Caki2 (cell line): Measurements from ENCODE around the gene KAT8. TPM values are rescaled to one million over a fixed set of nuclear protein-coding genes. Genes with fewer than 3 reads are reported as not detected.
A peak's percentile ranks its signal among the peaks of the same experiment; 100 is the strongest.

Experiments
- DNase-seq: peaks from one replicate; pipeline ENCODE4 v3.0.0-alpha.2; 2015; ENCODE audit warnings: low read depth
- in situ Hi-C: cut with HindIII; loops from 2 replicates; pipeline ENCODE4 v1.10.0; 2016; ENCODE audit warnings: low sequenced_read_pairs, low pct_unique_long_range_greater_than_20kb, mixed read lengths
- total RNA-seq: library from RNA; depleted of rRNA; stranded (reverse); fragments of >200 nt; shearing (Covaris generic); gene quantifications from 2 replicates; pipeline ENCODE4 v1.2.3, GENCODE V29; 2014; ENCODE audit warnings: low replicate concordance

Gene KAT8
- total RNA-seq, 1 experiment from 2014 or later, result 102 TPM

- peak; percentile 18 for DNase-seq
- in situ Hi-C loops, result no loop called here
Measured at GRCh38 chr16:31082368-31083045, 35.0 kb upstream of the KAT8 start.

GRCh38 chr16:31083081-31083480 is 34.4 kb upstream of the KAT8 start:
- in situ Hi-C loops, result no loop called here
- DNase-seq, result no peak

DNA sequence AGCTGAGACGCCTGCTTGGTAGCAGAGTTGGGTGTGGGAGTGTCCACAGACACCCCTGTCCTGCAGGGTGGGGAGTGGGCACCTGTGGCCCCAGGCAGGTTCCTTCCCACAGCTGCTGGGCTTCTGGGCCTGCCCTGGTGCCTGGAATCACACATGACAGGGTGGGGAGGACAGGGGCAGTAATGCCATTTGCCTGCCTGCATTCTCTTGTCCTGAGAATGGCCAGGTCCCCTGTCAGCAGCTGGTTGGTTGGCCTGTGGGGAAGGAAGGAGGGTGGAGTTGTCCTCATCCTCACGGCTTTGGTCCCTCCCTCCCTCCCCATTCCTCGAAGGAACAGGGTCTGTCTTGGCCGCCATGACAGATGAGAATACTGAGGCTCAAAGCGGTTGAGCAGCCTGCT is 33.9 kb upstream of the KAT8 start:
- in situ Hi-C loops, result no loop called here
- no peak for DNase-seq

GRCh38 chr16:31083981-31084380 is 33.5 kb upstream of the KAT8 start:
- DNase-seq, result no peak
- in situ Hi-C loops, result no loop called here

DNA sequence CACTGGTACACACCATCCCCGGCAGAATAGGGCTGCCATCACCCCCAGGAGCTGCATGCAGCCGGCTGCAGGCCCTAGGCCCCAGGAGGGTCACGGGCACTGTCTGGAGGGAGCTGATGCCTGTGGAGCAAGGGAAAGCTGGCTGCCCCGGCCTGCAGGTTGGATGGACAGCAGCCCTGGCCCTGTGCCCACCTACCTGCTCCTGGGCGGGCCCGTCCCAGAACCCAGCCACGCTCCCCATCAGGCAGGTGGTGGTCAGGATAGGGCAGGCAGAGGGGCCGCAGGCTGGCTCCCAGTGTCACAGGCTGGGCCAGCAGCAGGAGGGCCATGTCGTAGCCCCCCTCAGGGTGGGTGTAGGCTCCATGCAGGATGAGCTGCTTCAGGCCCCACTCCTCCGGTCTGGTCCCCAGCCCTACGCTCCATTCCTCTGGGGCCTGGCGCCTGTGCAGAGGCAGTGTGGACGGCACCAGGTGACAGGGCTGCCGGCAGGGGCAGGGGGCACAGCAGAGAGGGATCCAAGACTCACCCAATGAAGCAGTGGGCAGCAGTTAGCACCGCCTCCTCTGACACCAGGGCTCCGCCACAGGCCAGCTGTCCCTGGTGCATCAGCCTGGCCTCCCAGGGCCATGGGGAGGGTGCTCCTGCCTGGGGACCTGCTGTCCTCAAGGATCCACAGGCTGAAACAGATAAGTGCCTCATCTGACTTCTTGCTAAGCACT is 32.7 kb upstream of the KAT8 start:
- in situ Hi-C loops, result no loop called here
- DNase-seq, result no peak

DNA sequence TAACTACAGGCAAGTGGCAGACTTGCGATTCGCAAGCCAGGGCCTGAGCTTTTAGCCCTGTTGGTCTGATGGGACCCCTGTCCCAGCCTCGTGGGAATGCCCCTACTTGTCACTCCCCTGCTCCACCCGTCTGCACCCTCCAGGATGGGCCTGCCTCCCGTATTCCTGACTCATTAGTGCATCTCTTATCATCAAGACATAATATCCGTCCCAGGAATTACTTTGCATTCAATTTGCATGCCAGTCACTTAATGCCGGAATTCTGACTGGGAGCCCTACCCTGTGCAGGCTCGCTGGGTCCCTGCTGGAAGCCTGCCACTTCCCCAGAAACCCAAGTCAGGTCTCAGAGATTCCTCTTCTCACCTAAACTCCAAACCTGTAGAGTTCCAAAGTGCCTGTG is 32.1 kb upstream of the KAT8 start:
- in situ Hi-C loops, result no loop called here
- no peak for DNase-seq

- in situ Hi-C loops, result no loop called here
- DNase-seq, result no peak
Measured at GRCh38 chr16:31085873-31086628, 31.4 kb upstream of the KAT8 start.

DNA sequence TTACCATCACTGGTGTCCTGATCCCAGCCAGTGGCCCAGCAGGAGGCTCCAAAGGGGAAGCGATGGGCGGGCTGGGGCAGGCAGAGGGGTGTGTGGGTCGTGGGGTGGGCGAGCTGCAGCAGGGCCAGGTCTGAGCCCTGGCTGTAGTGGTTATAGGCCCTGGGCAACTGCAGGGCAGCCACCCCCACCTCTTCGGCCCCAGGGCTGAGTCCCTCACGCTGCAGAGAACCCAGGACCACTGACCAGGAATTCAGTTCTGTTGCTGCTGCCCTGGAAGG is 30.9 kb upstream of the KAT8 start:
- DNase-seq, result no peak
- in situ Hi-C loops, result no loop called here

DNA sequence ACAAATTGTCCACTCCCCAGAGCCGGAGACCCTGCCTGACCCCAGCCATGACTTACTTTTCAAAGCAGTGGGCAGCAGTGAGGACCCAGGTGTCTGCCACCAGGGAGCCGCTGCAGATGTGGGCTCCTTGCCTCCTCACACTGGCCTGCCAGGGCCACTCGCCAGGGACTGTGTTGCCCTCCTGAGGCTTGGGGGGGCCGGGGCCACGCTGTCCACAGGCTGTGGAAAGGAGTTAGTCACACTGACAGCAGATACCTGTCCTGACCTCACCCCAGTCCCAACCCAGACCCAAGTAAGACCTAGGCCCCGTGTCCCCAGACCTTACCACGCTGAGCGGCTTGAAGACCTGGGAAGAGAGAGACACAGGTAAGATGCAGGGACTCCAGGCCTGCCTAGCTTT is 30.0 kb upstream of the KAT8 start:
- DNase-seq, result no peak
- in situ Hi-C loops, result no loop called here

DNA sequence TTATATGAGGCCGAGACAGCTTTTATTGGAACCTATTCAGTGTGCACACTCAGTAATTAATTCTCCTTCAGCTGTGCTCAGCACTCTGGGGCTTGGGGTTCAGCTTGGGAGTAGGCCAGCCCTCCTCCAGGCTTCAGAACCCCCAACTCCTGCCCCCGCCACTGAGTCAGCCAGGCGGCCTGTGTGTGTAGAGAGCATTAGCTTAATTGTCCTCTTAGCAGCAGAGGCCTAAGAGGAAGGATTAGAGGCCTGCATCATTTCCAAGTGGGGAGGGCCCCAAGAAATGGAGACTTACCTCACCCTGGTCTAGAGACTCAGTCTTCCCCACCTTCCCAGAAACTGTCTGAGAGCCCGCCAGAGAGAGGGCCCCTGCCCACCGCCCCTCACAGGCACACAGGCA is 29.5 kb upstream of the KAT8 start:
- DNase-seq, result no peak
- in situ Hi-C loops, result no loop called here

DNA sequence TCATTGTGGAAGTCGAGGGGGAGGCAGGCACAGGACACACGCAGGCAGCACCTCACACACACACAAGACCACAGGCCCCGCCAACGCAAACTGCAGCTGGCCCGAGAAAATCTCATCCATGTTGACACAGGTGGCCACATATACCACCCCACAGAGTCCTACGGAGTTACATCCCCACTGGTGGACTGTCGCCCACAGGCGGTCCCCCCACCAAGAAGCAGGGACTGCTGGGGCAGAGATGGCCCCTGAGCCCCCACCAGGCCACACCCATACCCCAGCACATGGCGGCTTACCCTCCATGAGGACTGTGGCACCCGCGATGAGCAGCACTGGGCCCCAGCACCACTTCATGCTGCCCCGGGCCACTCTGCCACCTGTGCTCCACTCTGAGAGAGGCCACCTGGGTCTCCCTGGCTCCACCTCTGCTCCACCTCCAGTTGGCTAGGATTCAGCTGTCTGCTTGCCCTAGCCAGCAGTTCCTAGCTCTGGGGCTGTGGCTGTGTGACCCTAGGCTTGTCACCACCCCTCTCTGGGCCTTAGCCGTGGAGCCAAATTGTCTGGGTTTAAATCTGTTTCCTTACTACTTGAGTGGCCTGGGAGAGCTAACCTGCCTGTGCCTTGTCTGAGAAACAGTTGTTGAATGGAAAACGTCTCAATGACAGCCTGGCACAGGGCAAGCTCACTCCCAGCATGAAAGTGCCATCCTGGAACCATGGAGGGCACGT is 28.8 kb upstream of the KAT8 start, which contains the start of gene PRSS53:
Gene PRSS53 (minus strand): TSS at position 485 of the 725 bp plus-strand sequence. CDS start 134 bp downstream, at position 351.
- DNase-seq, result no peak
- in situ Hi-C loops, result no loop called here

- in situ Hi-C loops, result no loop called here
- no peak for DNase-seq
Measured at GRCh38 chr16:31089199-31089598, 28.3 kb upstream of the KAT8 start.

DNA sequence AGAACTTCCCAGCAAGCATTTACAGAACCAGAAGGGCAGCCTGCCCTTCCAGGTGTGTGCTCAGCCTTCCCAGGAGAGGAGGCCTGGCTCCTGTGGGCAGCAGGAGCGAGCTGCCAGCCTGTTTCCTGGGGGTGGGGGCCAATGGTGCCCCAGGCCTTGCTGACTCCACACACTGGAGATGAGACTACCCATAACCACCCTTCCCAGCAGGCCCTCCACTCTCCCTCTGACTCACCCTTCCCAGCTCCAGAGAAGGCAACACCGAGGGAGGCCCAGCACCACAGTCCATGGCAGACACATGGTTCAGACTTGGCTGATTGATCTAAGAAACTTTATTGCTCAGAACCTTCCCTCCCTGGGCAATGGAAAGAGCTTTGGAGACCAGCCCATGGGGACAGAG is 26.9 kb upstream of the KAT8 start:
- DNase-seq, result no peak
- in situ Hi-C loops, result no loop called here

DNA sequence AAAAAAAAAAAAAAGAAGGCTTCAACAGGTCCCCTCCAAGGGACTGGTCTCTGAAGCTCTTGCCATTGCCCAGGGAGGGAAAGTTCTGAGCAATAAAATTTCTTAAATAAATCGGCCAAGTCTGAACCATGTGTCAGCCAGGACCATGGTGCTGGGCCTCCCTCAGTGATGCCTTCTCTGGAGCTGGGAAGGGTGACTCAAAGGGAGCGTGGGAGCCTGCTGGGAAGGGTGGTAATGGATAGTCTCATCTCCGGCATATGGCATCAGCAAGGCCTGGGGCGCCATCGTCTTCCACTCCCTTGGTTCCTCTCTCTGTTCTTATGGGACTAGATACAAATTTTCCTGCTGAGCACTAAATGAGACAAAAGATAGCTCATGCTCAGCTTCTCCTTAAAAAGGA is 25.1 kb upstream of the KAT8 start:
- DNase-seq, result no peak
- in situ Hi-C loops, result no loop called here

DNA sequence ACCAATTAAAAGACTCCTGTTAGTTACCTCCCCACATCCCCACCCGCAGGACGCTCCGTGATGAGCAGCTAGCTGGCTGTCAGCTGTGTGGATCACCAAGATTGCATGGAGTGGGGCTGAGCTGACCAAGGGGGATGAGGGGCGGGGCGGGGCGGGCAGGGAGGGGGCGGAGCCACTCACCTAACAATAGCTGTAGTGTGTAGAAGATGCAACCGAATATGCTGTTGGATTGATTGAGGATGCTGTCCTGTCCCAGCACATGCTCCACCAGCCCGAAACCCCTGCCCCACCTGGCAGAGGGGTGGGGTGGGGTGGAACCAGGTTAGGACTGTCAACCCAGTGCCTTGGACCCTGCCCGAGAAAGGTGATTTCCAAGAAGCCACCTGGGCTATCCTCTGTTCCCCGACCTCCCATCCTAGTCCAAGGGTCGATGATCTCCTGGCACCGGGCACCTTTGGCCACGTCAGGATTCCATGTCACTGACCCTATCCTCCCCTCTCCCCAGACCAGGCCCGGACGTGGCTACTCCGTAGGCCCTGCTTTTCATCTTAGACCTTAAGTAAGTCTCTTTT is 24.2 kb upstream of the KAT8 start:
- in situ Hi-C loops, result no loop called here
- peak; percentile 75 for DNase-seq

DNA sequence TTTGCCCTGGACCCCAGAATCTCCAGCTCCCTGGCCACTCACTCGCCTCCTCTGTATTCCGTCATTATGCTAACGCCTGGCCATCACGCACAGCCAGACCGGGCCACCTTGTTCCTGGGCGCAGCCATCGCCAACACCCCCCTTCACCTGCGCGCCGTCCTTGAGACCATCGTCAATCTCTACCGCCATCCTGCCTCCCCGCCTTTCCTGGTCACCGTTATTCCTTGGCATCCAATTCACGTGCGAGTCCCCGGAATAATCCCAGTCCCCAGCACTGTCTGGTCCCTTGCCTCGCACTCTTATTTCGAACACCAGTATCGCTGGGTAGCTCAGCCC is 23.4 kb upstream of the KAT8 start:
- no peak for DNase-seq
- in situ Hi-C loops, result no loop called here

GRCh38 chr16:31094424-31095120 is 22.9 kb upstream of the KAT8 start, which contains the start of gene VKORC1:
Gene VKORC1, minus strand, starts transcription at chr16:31094797. Its CDS starts 68 bp downstream, at chr16:31094729.
- DNase-seq, result peak; percentile 99
- in situ Hi-C loops, result no loop called here
